Rectal smooth muscle tissue (tissue), 1 donor: ENCODE measurements around the gene MPP7.
"Not testable (repeated sequence)": the region's sequence is repeated elsewhere in the genome, so short reads cannot be mapped to it uniquely, and the experiment has no call there.

ENCODE experiments used
- H3K27ac ChIP-seq: one replicate; pipeline ENCODE4 v1.7.0; 2013; ENCODE audit warnings: low read depth, low read length, inconsistent platforms
- H3K27me3 ChIP-seq: one replicate; pipeline ENCODE4 v1.7.0; 2013; ENCODE audit warnings: low read length; ENCODE audit not compliant: control insufficient read depth, insufficient read depth
- H3K36me3 ChIP-seq: one replicate; pipeline ENCODE4 v1.7.0; 2013; ENCODE audit warnings: low read length; ENCODE audit not compliant: control insufficient read depth, insufficient read depth
- H3K4me1 ChIP-seq: one replicate; pipeline ENCODE4 v1.7.0; 2013; ENCODE audit warnings: low read length; ENCODE audit not compliant: control insufficient read depth, insufficient read depth
- H3K4me3 ChIP-seq: one replicate; pipeline ENCODE4 v1.7.0; 2013; ENCODE audit warnings: low read length
- H3K9ac ChIP-seq: one replicate; pipeline ENCODE4 v1.7.0; 2013; ENCODE audit warnings: low read length

Gene MPP7

GRCh38 chr10:28302638-28303488 lies at the start of gene MPP7:
MPP7 (minus strand) TSS chr10:28303064; CDS start chr10:28238604, 64,460 bp downstream.
- H3K4me3 ChIP-seq: peak within 1 kb of the TSS; percentile 78
- H3K9ac ChIP-seq: peak within 1 kb of the TSS; percentile 56
- H3K27ac ChIP-seq: peak within 1 kb of the TSS; percentile 85
- H3K4me1 ChIP-seq: no peaks in the 10 kb centered on the region
- no peaks in the 10 kb centered on the region for H3K36me3 ChIP-seq
- no peaks in the 10 kb centered on the region for H3K27me3 ChIP-seq

GRCh38 chr10:28349892-28350291 lies 47.0 kb upstream of the MPP7 start:
- H3K27ac ChIP-seq: no peak overlapping the region
- H3K36me3 ChIP-seq: no peaks in the 10 kb centered on the region
- no peak overlapping the region for H3K4me3 ChIP-seq
- no peaks in the 10 kb centered on the region for H3K4me1 ChIP-seq
- no peaks in the 10 kb centered on the region for H3K27me3 ChIP-seq
- H3K9ac ChIP-seq: no peak overlapping the region

- no peak overlapping the region for H3K27ac ChIP-seq
- H3K9ac ChIP-seq: no peak overlapping the region
- no peak overlapping the region for H3K4me3 ChIP-seq
- H3K36me3 ChIP-seq: no peaks in the 10 kb centered on the region
- no peaks in the 10 kb centered on the region for H3K4me1 ChIP-seq
- H3K27me3 ChIP-seq: no peaks in the 10 kb centered on the region
These were observed 41.4 kb upstream of the MPP7 start for GRCh38 chr10:28343987-28344895.

GRCh38 chr10:28343252-28343651 lies 40.4 kb upstream of the MPP7 start:
- Histone ChIP-seq H3K27me3 (no peaks in the 10 kb centered on the region), H3K36me3 (no peaks in the 10 kb centered on the region), H3K4me1 (no peaks in the 10 kb centered on the region), H3K27ac (no peak overlapping the region), H3K4me3 (no peak overlapping the region), H3K9ac (no peak overlapping the region)

GRCh38 chr10:28341679-28342078 lies 38.8 kb upstream of the MPP7 start:
- H3K27ac ChIP-seq, H3K4me3 ChIP-seq, H3K36me3 ChIP-seq, H3K9ac ChIP-seq, H3K4me1 ChIP-seq, H3K27me3 ChIP-seq: not testable (repeated sequence)

GRCh38 chr10:28332726-28333125 lies 29.9 kb upstream of the MPP7 start:
- Histone ChIP-seq H3K4me3 (no peak overlapping the region), H3K27ac (peak overlapping the region; percentile 79), H3K9ac (no peak overlapping the region), H3K4me1 (peaks cover 16% of the 10 kb centered on the region), H3K27me3 (no peaks in the 10 kb centered on the region), H3K36me3 (no peaks in the 10 kb centered on the region)

- H3K9ac ChIP-seq: no peak overlapping the region
- no peaks in the 10 kb centered on the region for H3K36me3 ChIP-seq
These were observed 29.0 kb upstream of the MPP7 start for GRCh38 chr10:28331841-28332240.

GRCh38 chr10:28331066-28331465 lies 28.2 kb upstream of the MPP7 start:
- H3K4me1 ChIP-seq: peaks cover 28% of the 10 kb centered on the region
- H3K9ac ChIP-seq: no peak overlapping the region
- H3K36me3 ChIP-seq: no peaks in the 10 kb centered on the region
- H3K4me3 ChIP-seq: no peak overlapping the region
- peak overlapping the region; percentile 48 for H3K27ac ChIP-seq
- no peaks in the 10 kb centered on the region for H3K27me3 ChIP-seq

More at GRCh38 chr10:28331841-28332240, 29.0 kb upstream of the MPP7 start:
- H3K4me3 ChIP-seq: no peak overlapping the region
- H3K27ac ChIP-seq: peak overlapping the region; percentile 53
- H3K4me1 ChIP-seq: peaks cover 20% of the 10 kb centered on the region
- no peaks in the 10 kb centered on the region for H3K27me3 ChIP-seq

- no peak overlapping the region for H3K4me3 ChIP-seq
- H3K9ac ChIP-seq: no peak overlapping the region
- H3K27ac ChIP-seq: peak overlapping the region; percentile 92
- peaks cover 33% of the 10 kb centered on the region for H3K4me1 ChIP-seq
- no peaks in the 10 kb centered on the region for H3K36me3 ChIP-seq
- H3K27me3 ChIP-seq: no peaks in the 10 kb centered on the region
These were observed 25.5 kb upstream of the MPP7 start for GRCh38 chr10:28328346-28328745.

GRCh38 chr10:28327491-28327880 lies 24.6 kb upstream of the MPP7 start:
- no peaks in the 10 kb centered on the region for H3K27me3 ChIP-seq
- no peak overlapping the region for H3K4me3 ChIP-seq
- peaks cover 33% of the 10 kb centered on the region for H3K4me1 ChIP-seq
- peak overlapping the region; percentile 92 for H3K27ac ChIP-seq
- no peak overlapping the region for H3K9ac ChIP-seq
- no peaks in the 10 kb centered on the region for H3K36me3 ChIP-seq

- Histone ChIP-seq H3K9ac (no peak overlapping the region), H3K27me3 (no peaks in the 10 kb centered on the region), H3K4me3 (peak overlapping the region; percentile 37), H3K36me3 (no peaks in the 10 kb centered on the region), H3K4me1 (peaks cover 33% of the 10 kb centered on the region), H3K27ac (peak overlapping the region; percentile 92)
These were observed 23.9 kb upstream of the MPP7 start for GRCh38 chr10:28326516-28327490.
